PFSK-1 (cell line): ENCODE data around the gene FAM171A1.

ENCODE experiments used
- FOXP2 ChIP-seq: optimal IDR thresholded peaks from 2 replicates; pipeline ENCODE3; 2011; ENCODE audit warnings: borderline replicate concordance, control low read depth, inconsistent platforms; ENCODE audit not compliant: insufficient read depth; ENCODE audit errors: extremely low read length, extremely low read depth
- POLR2AphosphoS5 ChIP-seq: IDR thresholded peaks from 2 replicates; pipeline ENCODE4 v1.6.1; 2012; ENCODE audit warnings: low read depth, mild to moderate bottlenecking, control low read depth, low read length, moderate library complexity
- SIN3A ChIP-seq: IDR thresholded peaks from 2 replicates; pipeline ENCODE4 v1.6.1; 2012; ENCODE audit warnings: mild to moderate bottlenecking, low read length, moderate library complexity, borderline replicate concordance; ENCODE audit not compliant: insufficient read depth
- TAF1 ChIP-seq: IDR thresholded peaks from 2 replicates; pipeline ENCODE4 v1.6.1; 2012; ENCODE audit warnings: low read length, control low read depth, borderline replicate concordance; ENCODE audit not compliant: insufficient read depth
- TF ChIP-seq, protein P1 (sequence below), 2 experiments: IDR thresholded peaks; 2 replicates each; pipeline versions ENCODE4 v1.6.1 to v1.8.0; 2011 to 2012; ENCODE audit warnings: low read depth in 2 of 2, low read length in 2 of 2, control low read depth in 1 of 2, inconsistent platforms in 1 of 2, mild to moderate bottlenecking in 1 of 2, moderate library complexity in 1 of 2; ENCODE audit not compliant: insufficient read depth in 1 of 2

The FAM171A1 gene

DNA sequence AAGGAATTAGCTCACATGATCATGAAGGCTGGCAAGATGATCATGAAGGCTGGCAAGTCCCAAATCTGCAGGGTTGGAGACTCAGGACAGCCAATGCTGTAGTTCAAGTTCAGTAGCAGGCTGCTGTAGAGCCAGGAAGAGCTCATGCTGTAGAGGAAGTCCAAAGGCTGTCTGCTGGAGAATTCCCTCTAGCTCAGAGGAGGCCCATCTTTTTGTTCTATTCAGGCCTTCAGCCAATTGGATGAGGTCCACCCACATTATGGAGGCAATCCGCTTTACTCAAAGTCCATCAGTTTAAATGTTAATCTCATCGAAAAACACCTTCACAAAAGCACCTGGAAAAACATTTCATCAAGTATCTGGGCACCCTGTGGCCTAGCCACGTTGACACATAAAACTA, 24.8 kb upstream of the FAM171A1 start:
- no peak for TF ChIP-seq FOXP2
- TF ChIP-seq, protein P1, sequence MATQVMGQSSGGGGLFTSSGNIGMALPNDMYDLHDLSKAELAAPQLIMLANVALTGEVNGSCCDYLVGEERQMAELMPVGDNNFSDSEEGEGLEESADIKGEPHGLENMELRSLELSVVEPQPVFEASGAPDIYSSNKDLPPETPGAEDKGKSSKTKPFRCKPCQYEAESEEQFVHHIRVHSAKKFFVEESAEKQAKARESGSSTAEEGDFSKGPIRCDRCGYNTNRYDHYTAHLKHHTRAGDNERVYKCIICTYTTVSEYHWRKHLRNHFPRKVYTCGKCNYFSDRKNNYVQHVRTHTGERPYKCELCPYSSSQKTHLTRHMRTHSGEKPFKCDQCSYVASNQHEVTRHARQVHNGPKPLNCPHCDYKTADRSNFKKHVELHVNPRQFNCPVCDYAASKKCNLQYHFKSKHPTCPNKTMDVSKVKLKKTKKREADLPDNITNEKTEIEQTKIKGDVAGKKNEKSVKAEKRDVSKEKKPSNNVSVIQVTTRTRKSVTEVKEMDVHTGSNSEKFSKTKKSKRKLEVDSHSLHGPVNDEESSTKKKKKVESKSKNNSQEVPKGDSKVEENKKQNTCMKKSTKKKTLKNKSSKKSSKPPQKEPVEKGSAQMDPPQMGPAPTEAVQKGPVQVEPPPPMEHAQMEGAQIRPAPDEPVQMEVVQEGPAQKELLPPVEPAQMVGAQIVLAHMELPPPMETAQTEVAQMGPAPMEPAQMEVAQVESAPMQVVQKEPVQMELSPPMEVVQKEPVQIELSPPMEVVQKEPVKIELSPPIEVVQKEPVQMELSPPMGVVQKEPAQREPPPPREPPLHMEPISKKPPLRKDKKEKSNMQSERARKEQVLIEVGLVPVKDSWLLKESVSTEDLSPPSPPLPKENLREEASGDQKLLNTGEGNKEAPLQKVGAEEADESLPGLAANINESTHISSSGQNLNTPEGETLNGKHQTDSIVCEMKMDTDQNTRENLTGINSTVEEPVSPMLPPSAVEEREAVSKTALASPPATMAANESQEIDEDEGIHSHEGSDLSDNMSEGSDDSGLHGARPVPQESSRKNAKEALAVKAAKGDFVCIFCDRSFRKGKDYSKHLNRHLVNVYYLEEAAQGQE (IDR thresholded peaks at IDR 0.05; ENCODE audit: insufficient read depth in 1 of 2, low read depth in 2 of 2, low read length in 2 of 2) = no peak
- no peak for TF ChIP-seq SIN3A
- no peak for TF ChIP-seq POLR2AphosphoS5
- no peak for TF ChIP-seq TAF1

DNA sequence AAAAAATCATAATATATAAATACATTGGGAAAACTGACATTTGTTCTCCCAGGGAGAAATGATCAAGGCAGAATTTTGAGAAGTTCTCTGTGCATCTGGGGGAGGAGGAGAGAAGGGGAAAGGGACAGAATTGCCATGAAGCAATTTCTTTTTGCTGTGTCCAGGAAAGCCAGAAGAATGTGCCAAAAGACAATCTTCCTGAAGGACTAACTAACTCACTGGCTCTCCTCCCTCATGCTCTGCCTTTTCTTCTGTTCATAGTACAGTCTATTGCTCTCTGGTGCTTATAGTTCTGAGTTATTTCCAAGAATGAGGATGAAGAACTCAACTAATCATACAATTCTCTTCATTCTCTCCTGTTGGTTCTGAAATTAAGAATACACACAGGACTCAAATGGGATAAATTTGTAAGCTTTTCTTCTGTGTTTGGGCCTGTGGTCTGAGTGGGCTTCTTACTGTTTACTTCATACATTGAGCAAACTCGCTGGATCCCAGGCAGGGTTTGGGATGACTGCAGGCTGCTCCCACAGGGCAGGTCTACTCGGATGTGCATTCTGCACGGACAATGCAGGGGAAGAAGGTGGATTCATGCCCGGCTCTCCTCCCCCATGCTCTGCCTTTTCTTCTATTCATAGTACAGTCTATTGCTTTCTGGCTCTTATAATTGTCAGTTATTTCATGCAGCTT, 22.2 kb upstream of the FAM171A1 start:
- no peak for TF ChIP-seq POLR2AphosphoS5
- TF ChIP-seq FOXP2 = no peak
- no peak for TF ChIP-seq TAF1
- TF ChIP-seq, protein P1 (IDR thresholded peaks at IDR 0.05; ENCODE audit: insufficient read depth in 1 of 2, low read depth in 2 of 2, low read length in 2 of 2) = no peak
- no peak for TF ChIP-seq SIN3A

DNA sequence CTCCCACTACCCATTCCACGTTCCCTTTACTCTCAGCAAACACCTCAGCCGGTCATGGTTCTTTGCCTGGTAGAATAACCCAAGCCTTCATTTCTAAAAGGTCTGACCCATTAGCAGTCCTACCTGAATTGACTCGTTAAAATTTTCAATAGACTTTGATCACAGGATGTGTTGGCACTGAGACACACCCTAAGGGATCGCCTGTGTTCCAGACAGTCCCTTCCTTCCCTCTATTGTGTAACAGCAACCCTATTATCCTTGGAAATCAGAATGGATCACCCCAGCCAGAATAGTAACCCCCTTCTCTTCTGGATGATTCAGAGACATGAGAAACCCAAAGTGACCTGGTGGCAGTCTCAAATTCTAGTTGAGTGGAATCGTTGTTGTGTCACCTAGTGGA, 20.4 kb upstream of the FAM171A1 start:
- TF ChIP-seq TAF1 (no peak), POLR2AphosphoS5 (no peak), FOXP2 (no peak), SIN3A (no peak)
- TF ChIP-seq, protein P1 (IDR thresholded peaks at IDR 0.05; ENCODE audit: insufficient read depth in 1 of 2, low read depth in 2 of 2, low read length in 2 of 2) = no peak

DNA sequence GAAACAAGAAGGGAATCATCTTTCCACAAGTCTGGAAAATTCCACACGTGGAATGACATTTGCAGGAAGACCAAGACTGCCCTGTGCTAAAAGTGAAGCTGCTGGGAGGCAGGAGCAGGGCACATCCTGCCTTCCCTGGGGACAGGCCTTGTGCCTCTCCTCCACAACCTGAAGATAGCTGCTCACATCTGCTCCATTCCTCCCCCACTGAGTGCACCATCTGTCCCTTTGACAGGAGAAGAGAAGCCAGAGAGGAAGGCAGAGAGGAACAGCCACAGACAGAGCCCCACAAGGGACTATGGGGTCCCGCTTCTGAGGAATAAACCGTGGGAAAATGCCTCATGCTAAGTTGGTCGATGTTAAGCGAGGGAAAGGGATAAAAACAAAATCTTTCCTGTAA, 15.9 kb upstream of the FAM171A1 start:
- no peak for TF ChIP-seq POLR2AphosphoS5
- no peak for TF ChIP-seq TAF1
- no peak for TF ChIP-seq FOXP2
- TF ChIP-seq, protein P1 (IDR thresholded peaks at IDR 0.05; ENCODE audit: insufficient read depth in 1 of 2, low read depth in 2 of 2, low read length in 2 of 2) = no peak
- TF ChIP-seq SIN3A = no peak
